ENCODE results near the gene BRIP1.
"Not testable (repeated sequence)": the region's sequence is repeated elsewhere in the genome, so short reads cannot be mapped to it uniquely, and the experiment has no call there.

The BRIP1 gene

DNA sequence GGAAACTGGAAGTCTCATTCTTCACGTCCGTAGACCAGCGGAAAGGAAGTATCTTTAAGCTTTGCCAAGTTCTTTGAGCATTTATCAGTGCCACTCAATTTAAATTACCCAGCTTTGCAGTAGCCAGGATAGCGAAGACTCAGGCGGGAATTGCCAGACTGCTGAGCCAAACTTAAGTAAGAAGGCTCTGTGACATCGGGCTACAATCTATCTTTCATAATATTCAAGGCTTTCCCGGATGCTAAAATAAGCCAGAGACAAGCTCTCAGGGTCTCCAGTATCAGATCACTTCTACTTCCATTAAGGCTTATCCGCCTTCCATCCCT, 436 bp upstream of the BRIP1 start:
- no peak for DNase-seq (ENCODE audit: low spot score)

DNA sequence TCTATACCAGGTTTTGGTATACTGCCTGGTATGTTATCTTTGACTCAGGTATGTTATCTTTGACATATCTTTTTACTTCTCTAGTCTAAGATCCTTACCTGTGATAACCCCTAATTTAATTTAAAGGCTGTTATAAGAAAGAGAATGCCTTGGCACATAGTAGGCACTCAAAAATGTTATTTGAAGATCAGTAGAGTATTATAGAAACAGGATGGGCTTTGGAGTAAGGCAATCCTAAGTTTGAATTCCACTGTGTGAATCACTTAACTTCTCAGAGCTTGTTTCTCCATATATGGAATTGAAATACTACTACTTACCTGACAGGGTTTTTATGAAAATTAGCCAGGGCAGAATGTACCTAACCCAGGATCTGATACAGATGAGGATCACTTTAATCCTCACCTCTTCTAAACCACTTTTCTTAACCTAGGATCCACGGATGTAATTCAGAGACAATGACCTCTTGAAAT, 1.2 kb downstream of the BRIP1 start:
- DNase-seq (ENCODE audit: low spot score): no peak

DNA sequence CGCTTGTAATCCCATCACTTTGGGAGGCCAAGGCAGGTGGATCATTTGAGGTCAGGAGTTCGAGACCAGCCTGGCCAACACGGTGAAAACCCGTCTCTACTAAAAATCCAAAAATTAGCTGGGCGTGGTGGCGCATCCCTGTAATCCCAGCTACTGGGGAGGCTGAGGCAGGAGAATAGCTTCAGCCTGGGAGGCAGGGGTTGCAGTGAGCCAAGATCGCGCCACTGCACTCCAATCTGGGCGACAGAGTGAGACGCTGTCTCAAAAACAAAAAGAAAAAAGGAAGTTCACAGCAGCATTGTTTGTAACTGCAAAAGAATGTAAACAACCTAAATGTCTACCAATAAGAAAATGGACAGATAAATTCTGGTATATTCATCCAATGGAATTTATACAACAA, 2.9 kb downstream of the BRIP1 start:
- DNase-seq (ENCODE audit: low spot score): not testable (repeated sequence)

DNA sequence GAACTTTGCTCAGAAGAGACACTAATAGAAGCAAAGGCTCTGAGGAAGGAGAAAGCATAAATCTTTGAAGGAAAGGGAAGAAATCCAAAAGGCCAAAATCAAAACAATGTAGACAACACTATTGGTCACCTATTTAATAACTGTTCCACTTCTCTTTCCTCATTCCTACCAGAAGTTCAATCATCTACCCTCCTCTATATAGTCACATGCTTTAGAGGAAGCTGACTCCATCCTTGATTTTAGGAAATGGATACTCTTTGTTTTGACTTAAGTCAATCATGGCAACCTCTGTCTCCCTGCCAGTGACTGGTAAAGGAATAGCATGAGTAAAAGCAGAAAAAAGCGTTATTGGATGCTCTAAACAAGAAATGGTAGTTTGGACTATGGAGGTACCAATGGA, 7.3 kb downstream of the BRIP1 start:
- no peak for DNase-seq (ENCODE audit: low spot score)

DNA sequence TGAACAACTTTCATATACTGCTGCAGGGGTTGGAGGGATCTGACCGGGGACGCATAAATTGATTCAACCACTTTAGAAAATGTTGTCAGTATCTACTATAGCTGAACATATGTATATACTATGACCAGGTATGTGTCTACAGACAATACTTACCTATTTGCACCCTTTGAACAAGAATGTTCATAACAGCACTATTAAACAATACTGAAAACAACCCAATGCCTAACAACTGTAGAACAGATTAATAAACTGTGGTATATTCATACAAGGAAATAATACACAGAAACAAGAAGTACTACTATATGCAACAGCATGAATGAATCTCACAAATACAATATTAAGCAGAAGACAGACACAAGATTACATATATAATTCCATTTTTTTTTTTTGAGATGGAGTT, 10.5 kb downstream of the BRIP1 start:
- no peak for DNase-seq (ENCODE audit: low spot score)

DNA sequence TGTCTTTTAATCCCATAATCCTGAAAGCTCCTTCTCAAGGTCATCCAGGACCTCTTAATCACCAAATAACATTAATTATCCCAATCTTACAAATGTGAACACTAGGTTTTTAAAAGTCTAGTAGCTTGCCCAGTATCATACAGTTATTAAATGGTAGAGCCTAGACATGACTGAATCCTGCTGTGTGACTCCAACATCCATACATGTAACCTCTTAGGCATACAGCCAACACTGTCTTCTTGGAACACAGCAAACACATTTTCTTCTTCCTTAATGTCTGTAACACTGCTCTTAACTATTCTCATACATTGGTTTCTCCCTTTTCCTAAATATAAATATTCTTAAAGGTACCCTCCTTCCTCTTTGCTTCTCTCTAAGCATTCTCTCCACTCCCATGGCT, 13.7 kb downstream of the BRIP1 start:
- DNase-seq (ENCODE audit: low spot score): no peak

DNA sequence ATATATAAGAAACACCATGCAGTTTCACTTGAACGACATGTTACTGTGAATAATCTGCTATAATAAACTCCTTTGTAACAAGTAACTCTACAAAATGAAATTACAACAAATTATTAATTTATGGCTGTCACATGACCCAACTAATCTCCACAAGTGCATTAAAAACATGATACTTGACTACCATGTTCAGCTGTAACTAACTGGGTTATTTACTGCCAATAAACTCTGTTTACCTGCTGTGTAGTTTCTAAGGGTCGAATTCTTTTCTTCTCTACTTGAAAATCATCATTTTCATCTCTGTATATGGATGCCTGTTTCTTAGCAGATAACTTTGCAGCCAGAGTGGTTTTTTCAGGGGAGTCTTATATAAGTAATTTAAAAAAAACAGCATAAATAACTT, 14.4 kb downstream of the BRIP1 start:
- no peak for DNase-seq (ENCODE audit: low spot score)

DNA sequence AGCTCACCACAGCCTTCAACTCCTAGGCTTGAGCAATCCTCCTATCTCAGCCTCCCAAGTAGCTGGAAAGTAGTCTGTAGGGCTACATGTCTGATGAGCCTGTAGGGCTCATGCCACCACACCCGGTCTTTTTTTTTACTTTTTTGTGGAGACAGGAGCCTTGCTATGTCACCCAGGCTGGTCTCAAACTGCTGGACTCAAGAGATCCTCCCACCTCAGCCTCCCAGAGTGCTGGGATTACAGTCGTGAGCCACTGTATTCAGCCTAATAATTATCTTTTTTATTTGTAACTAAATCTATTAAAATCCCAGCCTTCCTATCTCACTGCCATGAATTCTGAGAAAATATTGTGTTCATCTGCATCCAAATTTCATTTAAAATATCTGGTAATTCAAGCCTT, 15.1 kb downstream of the BRIP1 start:
- no peak for DNase-seq (ENCODE audit: low spot score)

DNA sequence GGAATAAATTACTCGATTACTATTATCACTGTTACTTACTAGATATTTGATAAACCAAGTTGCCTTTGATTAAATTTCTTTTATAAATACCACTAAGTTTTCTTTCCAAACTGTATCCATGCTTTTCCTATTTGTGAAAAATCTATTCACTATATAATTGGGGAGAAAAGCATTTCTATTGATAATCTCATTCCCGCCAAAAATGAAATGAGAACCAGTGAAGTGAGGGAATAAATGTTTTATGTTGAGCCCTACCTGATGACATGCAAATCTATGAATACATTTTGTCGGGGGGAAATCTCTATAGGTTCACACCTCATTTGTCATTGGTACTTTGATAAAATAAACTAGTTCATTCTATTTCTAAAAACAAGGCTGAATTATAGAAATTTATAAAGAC, 15.7 kb downstream of the BRIP1 start:
- no peak for DNase-seq (ENCODE audit: low spot score)

DNA sequence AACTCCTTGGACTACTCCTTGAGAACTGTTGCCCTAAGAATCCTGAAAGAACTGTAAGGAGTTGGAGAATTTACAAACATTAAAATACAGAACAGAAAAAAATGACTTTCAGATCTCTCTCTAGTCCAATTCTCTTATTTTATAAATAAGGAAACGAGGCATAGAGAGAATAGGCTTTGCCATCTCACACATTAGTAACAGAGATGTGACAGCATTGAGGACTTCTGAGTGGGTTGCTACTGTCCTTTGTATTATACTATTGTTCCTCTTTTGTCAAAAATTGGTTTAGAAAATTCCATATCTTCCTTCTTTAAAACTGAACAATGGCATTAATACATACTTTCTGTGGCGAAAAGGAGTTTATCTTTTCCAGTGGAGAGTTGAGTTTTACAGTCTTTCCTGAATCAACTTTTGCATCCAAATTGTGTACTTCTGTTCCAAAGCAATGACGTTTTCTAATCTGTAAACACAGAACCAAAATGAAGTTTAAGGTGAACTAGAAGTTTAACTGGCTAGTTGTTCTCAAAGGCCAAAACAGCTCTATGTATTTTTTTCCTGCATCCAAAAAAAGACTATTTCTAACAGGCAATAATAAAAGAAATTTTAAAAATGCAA, 16.5 kb downstream of the BRIP1 start:
- no peak for DNase-seq (ENCODE audit: low spot score)

DNA sequence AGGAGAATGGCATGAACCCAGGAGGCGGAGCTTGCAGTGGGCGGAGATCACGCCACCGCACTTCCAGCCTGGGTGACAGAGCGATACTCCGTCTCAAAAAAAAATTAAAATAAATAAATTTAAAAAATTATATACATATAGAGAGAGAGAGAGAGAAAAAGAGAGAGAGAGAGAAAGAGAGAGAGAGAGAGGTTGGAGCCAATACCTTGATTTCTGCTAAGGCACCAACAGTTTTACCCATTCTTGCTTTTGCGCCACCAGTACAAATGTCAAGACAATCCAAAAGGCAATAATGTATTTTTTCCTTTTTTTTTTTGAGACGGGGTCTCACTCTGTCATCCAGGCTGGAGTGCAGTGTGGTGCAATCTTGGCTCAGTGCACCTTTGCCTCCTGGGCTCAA, 17.2 kb downstream of the BRIP1 start:
- no peak for DNase-seq (ENCODE audit: low spot score)

DNA sequence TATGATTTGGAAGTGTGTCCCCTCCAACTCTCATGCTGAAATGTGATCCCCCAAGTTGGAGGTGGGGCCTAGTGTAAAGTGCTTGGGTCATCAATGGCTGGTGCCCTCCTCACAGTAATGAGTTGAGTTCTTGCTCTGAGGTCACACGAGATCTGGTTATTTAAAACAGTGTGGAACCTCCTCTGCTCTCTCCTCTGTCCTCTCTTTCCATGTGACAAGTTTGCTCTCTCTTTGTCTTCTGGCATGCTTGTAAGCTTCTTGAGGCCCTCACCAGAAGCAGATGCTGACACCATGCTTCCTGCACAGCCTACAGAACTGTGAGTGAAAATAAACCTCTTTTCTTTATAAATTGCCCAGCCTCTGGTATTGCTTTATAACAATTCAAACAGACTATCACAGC, 19.9 kb downstream of the BRIP1 start:
- no peak for DNase-seq (ENCODE audit: low spot score)

DNA sequence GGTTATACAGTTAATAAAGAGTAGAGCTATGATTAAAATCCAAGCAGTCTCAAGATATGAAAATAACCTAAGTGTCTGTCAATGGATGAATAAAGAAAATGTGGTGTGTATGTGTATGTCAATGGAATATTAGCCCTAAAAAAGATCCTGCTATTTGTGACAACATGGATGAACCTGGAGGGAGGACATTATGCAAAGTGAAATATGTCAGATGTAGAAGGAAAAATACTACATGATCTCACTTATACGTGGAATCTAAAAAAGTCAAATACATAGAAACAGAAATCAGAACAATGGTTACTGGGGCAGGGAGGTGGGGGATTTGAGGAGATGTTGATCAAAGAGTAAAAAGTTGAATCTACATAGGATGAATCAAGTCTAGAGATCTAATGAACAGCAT, 20.4 kb downstream of the BRIP1 start:
- no peak for DNase-seq (ENCODE audit: low spot score)

DNA sequence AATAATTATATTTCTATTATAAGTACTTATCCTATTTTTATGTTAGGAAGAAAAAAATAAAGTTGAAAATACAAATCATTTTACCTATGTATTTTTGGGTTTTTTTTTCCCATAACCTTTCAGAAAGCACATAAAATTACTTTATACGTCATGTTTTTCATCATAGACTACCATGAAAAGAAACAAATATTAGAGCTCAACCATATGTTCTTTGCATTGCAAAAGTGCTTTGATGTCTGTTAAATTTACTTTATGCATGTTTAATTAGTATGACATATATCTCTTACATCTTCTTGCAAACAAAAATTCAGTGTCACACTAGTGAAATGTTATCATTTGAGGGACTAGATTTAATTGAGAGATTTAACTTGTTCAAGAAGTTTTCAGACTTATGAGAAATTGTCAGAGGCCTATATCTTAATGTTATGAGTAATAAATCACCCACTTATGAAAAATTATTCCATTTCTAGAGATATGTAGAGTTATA, 24.0 kb downstream of the BRIP1 start:
- DNase-seq (ENCODE audit: low spot score): no peak

DNA sequence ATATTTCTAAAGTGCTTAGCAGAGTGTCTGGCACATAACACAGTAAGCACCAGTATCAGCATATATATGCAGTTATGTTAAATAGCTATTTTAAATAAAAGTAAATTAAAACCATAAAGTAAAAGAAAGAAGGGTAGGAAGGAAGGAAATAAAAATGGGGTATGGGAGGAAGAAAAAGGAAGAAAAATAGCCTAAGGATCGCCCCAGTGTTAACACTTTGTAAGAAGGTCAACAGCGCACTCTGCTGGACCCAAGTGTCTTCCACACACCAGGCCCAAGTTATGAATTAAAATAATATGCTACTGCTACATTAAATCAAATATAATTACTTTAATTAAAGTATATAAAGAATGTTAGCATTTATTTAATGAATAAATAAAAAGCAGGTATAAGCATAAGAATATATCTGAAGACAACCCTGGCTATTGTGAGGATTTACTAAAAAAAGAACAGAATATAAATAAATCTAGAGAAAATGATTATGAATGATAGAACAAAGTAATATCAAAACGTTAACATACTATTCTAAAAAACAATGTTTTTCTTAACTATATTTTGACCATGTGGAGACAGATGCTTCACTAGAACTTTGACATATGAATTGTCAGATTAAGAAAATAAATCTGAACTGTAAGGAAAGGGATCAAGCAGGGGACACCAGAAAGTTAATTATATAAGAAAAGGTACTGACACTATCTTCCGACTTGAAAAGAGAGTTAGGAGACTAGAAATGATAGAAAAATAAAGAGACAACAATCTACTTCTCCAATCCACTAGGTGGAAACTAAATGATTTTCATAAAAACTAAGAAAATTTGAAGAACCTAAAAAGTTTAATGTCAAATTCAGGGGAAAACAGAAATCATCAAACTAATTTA, 25.9 kb downstream of the BRIP1 start:
- DNase-seq (ENCODE audit: low spot score): peak; percentile 37

DNA sequence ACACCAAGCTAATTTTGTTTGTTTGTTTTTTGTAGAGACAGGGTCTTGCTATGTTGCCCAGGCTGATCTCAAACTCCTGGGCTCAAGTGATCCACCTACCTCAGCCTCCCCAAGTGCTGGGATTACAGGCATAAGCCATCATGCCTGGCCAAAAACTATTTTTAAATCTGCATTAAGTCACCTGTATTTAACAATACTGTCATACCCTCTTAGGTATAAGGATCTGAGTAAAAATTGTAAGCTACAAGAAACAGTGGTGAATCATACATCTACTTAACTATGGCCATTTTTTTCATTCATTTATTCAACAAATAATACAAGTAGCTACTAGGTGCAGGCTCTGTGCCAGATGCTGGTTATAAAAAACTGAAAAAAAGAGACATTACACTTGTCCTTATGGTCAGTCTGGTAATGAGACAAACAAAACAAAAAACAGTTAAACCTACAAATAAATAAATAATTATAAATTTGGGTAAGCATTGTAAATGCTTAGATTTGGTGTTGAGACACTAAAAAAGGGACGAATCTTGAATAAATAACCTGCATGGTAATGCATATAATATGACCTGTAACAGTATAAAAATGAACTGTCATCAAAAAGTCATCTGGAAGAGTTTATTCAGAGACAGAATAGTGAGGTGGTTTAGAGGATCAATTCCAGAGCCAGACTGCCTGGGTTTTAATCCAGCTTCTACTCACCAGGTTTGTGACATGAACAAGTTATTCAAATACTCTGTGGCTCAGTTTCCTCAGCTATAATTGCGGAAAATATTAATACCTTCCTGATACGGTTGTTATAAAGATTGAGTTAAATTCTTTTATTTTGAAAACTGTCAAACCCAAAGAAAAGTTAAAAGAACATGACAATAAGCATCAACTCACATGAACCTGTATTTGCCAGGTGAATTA, 26.8 kb downstream of the BRIP1 start:
- DNase-seq (ENCODE audit: low spot score): no peak

DNA sequence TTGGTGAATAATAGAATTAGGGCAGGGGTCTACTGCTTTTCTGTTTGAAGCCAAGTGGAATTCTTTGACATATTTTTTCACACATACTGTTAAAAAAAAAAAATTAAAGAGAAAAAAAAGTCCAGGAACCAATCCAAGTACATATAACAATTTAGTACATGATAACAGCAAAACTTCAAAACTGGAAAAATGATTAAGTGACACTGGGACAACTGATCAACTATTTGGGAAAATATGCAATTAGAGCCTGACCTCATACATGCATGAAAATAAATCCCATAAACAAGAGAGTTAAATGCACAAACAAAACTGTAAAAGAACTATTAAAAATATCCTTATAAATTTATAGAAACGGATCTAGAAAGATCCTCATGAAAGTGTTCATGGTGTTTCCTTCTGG, 27.7 kb downstream of the BRIP1 start:
- no peak for DNase-seq (ENCODE audit: low spot score)

DNA sequence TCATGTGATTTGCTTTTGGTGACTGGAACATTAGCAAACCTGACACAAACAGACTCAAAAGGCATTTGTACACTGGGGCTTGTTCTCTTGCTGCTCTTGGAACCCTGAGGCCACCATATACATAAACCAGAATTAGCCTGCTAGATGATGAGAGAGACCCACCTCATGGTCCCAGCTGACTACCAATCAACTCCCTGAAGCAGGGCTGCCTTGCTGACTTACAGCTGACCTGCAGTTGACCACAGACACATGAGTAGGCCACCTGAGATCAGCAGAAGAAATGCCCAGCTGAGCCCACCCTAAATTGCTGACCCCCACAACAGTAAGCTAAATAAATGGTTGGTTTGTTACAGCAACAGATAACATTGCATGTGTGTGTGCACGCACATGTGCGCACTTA, 28.7 kb downstream of the BRIP1 start:
- no peak for DNase-seq (ENCODE audit: low spot score)

DNA sequence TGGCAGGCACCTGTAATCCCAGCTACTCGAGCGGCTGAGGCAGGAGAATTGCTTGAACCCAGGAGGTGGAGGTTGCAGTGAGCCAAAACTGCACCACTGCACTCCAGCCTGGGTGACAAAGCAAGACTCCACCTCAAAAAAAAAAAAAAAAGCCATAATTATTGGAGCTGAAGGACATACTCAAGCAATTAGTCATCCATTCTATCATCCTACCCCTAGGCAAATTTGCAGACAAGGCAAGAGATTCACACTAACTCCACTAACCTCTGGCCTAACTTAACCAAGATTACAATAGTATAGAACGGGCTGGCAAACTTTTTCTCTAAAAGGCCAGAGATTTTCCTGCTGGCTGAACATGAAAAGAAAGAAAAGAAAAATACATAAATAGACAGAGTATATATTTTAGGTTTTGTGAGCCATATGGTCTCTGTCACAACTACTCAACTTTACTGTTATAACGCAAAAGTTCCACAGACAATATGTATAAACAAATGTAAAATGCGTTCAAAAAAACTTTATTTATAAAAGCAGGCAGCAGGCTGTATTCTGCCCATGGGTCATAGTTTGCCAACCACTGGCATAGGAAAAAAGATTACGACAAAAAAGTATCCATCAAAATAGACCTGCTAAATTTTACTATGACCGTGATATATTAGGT, 29.7 kb downstream of the BRIP1 start:
- DNase-seq (ENCODE audit: low spot score): no peak

DNA sequence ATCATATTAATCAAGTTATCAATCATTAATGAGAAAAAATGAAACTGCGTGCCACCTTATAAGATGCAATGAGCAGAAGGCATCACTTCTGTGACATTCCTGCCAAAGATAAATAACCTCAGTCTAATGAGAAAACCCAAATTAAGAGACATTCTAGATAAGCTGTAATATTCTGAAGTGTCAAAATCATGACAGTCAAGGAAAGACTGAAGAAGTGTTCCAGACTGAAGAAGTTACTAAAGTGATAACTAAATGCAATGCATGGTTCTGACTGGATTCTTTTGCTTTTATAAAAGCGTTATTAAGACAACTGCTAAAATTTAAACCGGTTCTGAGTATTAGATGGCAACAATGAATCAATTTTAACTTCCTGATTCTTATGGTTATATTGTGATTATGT, 30.9 kb downstream of the BRIP1 start:
- no peak for DNase-seq (ENCODE audit: low spot score)

DNA sequence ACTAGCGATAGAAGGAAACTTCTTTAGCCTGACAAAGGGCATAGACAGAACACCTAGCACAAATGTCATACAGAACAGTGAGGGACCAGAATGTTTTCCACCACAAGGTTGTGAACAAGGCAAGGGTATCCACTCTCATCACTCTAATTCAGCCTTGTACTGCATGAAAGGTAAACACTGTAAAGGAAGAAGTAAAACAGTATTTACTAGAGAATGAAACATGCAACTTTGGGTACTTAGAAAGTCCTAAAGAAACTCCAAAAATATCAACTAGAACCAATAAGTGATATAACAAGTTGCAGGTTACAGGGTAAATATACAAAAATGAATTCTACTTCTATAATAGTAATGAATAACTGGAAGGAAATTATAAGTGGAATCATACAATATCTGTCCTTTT, 32.2 kb downstream of the BRIP1 start:
- DNase-seq (ENCODE audit: low spot score): no peak

DNA sequence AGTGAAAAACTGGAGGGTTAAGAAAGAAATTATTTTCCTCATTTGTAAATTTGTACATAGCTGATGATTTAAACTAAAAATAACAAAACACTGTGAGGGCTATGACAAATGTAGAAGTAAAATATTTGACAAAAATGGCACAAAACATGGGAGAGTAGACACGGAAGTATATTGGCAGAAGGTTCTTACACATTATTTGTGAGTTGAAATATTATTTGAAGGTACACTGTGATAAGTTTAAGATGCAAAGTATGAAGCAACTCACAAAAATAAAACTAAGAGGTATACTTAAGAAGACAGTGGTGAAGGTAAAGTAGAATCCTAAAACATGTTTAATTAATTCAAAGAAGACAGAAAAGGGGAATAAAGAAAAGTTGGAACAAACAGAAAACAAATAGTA, 34.6 kb downstream of the BRIP1 start:
- no peak for DNase-seq (ENCODE audit: low spot score)

All from iPS-NIHi11 (cell line).